ENCODE measurements around the gene CHCHD1.

CHCHD1 gene

DNA sequence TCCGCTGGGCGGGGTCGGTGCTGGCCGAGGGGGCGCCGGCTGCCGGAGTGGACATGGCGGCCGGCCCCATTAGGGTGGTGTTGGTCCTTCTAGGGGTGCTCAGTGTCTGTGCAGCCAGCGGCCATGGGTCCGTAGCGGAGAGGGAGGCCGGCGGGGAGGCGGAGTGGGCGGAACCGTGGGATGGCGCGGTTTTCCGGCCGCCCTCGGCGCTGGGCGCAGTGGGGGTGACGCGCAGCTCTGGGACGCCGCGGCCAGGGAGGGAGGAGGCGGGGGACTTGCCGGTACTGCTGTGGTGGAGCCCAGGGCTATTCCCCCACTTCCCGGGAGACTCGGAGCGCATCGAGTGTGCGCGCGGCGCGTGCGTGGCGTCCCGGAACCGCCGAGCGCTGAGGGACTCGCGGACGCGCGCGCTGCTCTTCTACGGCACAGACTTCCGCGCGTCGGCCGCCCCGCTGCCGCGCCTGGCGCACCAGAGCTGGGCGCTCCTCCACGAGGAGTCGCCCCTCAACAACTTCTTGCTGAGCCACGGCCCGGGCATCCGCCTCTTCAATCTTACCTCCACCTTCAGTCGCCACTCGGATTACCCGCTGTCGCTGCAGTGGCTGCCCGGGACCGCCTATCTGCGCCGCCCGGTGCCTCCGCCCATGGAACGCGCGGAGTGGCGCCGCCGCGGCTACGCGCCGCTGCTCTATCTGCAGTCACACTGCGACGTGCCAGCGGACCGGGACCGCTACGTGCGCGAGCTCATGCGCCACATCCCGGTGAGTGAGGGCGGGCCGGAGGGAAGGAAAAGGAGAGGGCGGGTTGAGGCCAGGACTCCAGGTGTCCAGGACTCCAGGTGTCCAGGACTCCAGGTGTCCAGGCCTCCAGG lies 9.3 kb upstream of the CHCHD1 start:
- no peaks in the 10 kb centered on the region for H3K9me3 ChIP-seq (replicated peaks; ENCODE audit: insufficient read depth, low read length)
- H4K20me1 ChIP-seq (ENCODE audit: insufficient read depth, low read length) = no peaks in the 10 kb centered on the region
- H3K79me2 ChIP-seq (ENCODE audit: low read length) = peaks cover 32% of the 10 kb centered on the region
- no peaks in the 10 kb centered on the region for H3K36me3 ChIP-seq (replicated peaks; ENCODE audit: insufficient read depth, low read length)
- H3K4me1 ChIP-seq (ENCODE audit: low read length) = peaks cover 13% of the 10 kb centered on the region
- no peaks in the 10 kb centered on the region for H3K9me2 ChIP-seq (replicated peaks; ENCODE audit: insufficient read depth, low read length)
- TF ChIP-seq EZH2 (optimal IDR thresholded peaks at IDR 0.05; ENCODE audit: low read depth, low read length) (no peak), EZH2phosphoT487 (IDR thresholded peaks at IDR 0.05; ENCODE audit: low read length) (no peak)
- TF ChIP-seq, protein P1, sequence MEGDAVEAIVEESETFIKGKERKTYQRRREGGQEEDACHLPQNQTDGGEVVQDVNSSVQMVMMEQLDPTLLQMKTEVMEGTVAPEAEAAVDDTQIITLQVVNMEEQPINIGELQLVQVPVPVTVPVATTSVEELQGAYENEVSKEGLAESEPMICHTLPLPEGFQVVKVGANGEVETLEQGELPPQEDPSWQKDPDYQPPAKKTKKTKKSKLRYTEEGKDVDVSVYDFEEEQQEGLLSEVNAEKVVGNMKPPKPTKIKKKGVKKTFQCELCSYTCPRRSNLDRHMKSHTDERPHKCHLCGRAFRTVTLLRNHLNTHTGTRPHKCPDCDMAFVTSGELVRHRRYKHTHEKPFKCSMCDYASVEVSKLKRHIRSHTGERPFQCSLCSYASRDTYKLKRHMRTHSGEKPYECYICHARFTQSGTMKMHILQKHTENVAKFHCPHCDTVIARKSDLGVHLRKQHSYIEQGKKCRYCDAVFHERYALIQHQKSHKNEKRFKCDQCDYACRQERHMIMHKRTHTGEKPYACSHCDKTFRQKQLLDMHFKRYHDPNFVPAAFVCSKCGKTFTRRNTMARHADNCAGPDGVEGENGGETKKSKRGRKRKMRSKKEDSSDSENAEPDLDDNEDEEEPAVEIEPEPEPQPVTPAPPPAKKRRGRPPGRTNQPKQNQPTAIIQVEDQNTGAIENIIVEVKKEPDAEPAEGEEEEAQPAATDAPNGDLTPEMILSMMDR (IDR thresholded peaks at IDR 0.05; ENCODE audit: low read length) = no peak; the same call in 1 of the 2 replicates
- H3K27ac ChIP-seq (ENCODE audit: low read length) = peak overlapping the region; percentile 69; the same call in 1 of the 2 replicates
- H3K4me2 ChIP-seq (ENCODE audit: low read depth, low read length) = peak overlapping the region; percentile 84
- H3F3A ChIP-seq (ENCODE audit: insufficient read depth, low read length) = peaks cover 20% of the 10 kb centered on the region
- H2AFZ ChIP-seq (ENCODE audit: low read length) = peak overlapping the region; percentile 85
- H3K27me3 ChIP-seq (replicated peaks; ENCODE audit: insufficient read depth, low read length) = no peaks in the 10 kb centered on the region
- peak overlapping the region; percentile 88 for H3K4me3 ChIP-seq (ENCODE audit: low read length)
- H3K9ac ChIP-seq (ENCODE audit: low read length) = peak overlapping the region; percentile 73
- peak; percentile 75 for DNase-seq

DNA sequence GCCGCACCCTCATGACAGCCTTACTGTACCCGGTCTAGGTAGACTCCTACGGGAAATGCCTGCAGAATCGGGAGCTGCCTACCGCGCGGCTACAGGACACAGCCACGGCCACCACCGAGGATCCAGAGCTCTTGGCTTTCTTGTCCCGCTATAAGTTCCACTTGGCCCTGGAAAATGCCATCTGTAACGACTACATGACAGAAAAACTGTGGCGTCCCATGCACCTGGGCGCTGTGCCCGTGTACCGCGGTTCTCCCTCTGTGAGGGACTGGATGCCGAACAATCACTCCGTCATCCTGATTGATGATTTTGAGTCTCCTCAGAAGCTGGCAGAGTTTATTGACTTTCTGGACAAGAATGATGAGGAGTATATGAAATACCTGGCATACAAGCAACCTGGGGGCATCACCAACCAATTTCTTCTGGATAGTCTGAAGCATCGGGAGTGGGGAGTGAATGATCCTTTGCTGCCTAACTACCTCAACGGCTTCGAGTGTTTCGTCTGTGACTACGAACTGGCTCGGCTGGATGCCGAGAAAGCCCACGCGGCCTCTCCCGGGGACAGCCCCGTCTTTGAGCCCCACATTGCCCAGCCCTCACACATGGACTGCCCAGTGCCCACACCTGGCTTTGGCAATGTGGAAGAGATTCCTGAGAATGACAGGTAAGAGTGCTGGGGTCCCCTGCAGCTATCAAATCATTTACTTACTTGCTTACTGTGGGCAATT lies 8.5 kb upstream of the CHCHD1 start:
- no peaks in the 10 kb centered on the region for H3K27me3 ChIP-seq (replicated peaks; ENCODE audit: insufficient read depth, low read length)
- no peaks in the 10 kb centered on the region for H3K9me2 ChIP-seq (replicated peaks; ENCODE audit: insufficient read depth, low read length)
- no peaks in the 10 kb centered on the region for H3K9me3 ChIP-seq (replicated peaks; ENCODE audit: insufficient read depth, low read length)
- DNase-seq = no peak
- peak overlapping the region; percentile 88 for H3K4me3 ChIP-seq (ENCODE audit: low read length)
- H3F3A ChIP-seq (ENCODE audit: insufficient read depth, low read length) = peaks cover 20% of the 10 kb centered on the region
- H3K79me2 ChIP-seq (ENCODE audit: low read length) = peaks cover 32% of the 10 kb centered on the region
- H3K4me1 ChIP-seq (ENCODE audit: low read length) = peaks cover 13% of the 10 kb centered on the region
- H3K27ac ChIP-seq (ENCODE audit: low read length) = peak overlapping the region; percentile 69; the same call in 1 of the 2 replicates
- no peaks in the 10 kb centered on the region for H3K36me3 ChIP-seq (replicated peaks; ENCODE audit: insufficient read depth, low read length)
- no peaks in the 10 kb centered on the region for H4K20me1 ChIP-seq (ENCODE audit: insufficient read depth, low read length)
- TF ChIP-seq, protein P1 (IDR thresholded peaks at IDR 0.05; ENCODE audit: low read length) = no peak
- TF ChIP-seq EZH2phosphoT487 (IDR thresholded peaks at IDR 0.05; ENCODE audit: low read length) (no peak), EZH2 (optimal IDR thresholded peaks at IDR 0.05; ENCODE audit: low read depth, low read length) (no peak)
- peak overlapping the region; percentile 84 for H3K4me2 ChIP-seq (ENCODE audit: low read depth, low read length)
- peak overlapping the region; percentile 85 for H2AFZ ChIP-seq (ENCODE audit: low read length)
- H3K9ac ChIP-seq (ENCODE audit: low read length) = peak overlapping the region; percentile 73; the same call in 1 of the 2 replicates

DNA sequence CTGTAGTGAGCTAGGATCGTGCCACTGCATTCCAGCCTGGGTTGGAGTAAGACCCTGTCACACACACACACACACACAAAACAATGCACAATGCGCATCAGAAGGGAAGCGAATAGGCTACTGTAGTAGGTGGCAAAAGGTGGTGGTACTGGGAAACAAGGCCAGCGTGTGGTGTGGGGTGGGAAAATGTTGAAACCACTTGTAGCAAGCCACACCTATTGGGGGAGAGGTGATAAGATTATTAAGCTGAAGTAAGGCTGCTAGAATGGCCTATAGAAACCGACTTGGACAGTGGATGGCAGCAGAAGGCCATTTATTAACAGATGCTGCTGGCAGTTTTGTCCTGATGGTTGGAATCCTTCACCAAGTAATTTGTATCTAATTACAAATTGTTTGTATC lies 7.2 kb upstream of the CHCHD1 start:
- Histone ChIP-seq H3K79me2 (ENCODE audit: low read length) (peaks cover 38% of the 10 kb centered on the region), H3K27me3 (replicated peaks; ENCODE audit: insufficient read depth, low read length) (no peaks in the 10 kb centered on the region), H3K9me2 (replicated peaks; ENCODE audit: insufficient read depth, low read length) (no peaks in the 10 kb centered on the region), H3K27ac (ENCODE audit: low read length) (no peak overlapping the region), H3K4me1 (ENCODE audit: low read length) (peaks cover 13% of the 10 kb centered on the region), H3F3A (ENCODE audit: insufficient read depth, low read length) (peaks cover 20% of the 10 kb centered on the region), H3K4me3 (ENCODE audit: low read length) (peak overlapping the region; percentile 35), H3K36me3 (replicated peaks; ENCODE audit: insufficient read depth, low read length) (no peaks in the 10 kb centered on the region), H3K9me3 (replicated peaks; ENCODE audit: insufficient read depth, low read length) (no peaks in the 10 kb centered on the region), H3K9ac (ENCODE audit: low read length) (peak overlapping the region; percentile 19; the same call in 1 of the 2 replicates), H4K20me1 (ENCODE audit: insufficient read depth, low read length) (no peaks in the 10 kb centered on the region), H2AFZ (ENCODE audit: low read length) (no peak overlapping the region), H3K4me2 (ENCODE audit: low read depth, low read length) (peak overlapping the region; percentile 84)
- peak; percentile 31 for DNase-seq
- TF ChIP-seq EZH2phosphoT487 (IDR thresholded peaks at IDR 0.05; ENCODE audit: low read length) = no peak
- TF ChIP-seq EZH2 (optimal IDR thresholded peaks at IDR 0.05; ENCODE audit: low read depth, low read length) = no peak
- TF ChIP-seq, protein P1 (IDR thresholded peaks at IDR 0.05; ENCODE audit: low read length) = no peak; the same call in 1 of the 2 replicates
